ENCODE data around the gene EPHA6. TPM values are rescaled to one million over a fixed set of nuclear protein-coding genes. Genes with fewer than 3 reads are reported as not detected.
A peak's percentile ranks its signal among the peaks of the same experiment; 100 is the strongest.

EPHA6 gene
- total RNA-seq, 1 donor from 2014 or later, result 1.1 TPM

GRCh38 chr3:97712919-97713318 is 898.5 kb downstream of the EPHA6 start:
- DNase-seq, result no peak

GRCh38 chr3:97713634-97714033 is 899.2 kb downstream of the EPHA6 start:
- no peak for DNase-seq

- peak; percentile 89 for DNase-seq
These were observed 904.9 kb downstream of the EPHA6 start for GRCh38 chr3:97719156-97719821.

- peak; percentile 19 for DNase-seq
These were observed 906.0 kb downstream of the EPHA6 start for GRCh38 chr3:97720417-97720816.

GRCh38 chr3:97721446-97721845 is 907.1 kb downstream of the EPHA6 start:
- no peak for DNase-seq

- DNase-seq, result no peak
These were observed 922.5 kb downstream of the EPHA6 start for GRCh38 chr3:97736928-97737327.

GRCh38 chr3:97738761-97739160 is 924.4 kb downstream of the EPHA6 start:
- no peak for DNase-seq

GRCh38 chr3:97742036-97742435 is 927.6 kb downstream of the EPHA6 start:
- DNase-seq, result no peak

GRCh38 chr3:97744289-97744688 is 929.9 kb downstream of the EPHA6 start:
- DNase-seq, result no peak

- no peak for DNase-seq
These were observed 949.4 kb downstream of the EPHA6 start for GRCh38 chr3:97763586-97764406.

GRCh38 chr3:97764407-97765238 is 950.2 kb downstream of the EPHA6 start, which contains the start of gene ARL6:
TSS of gene ARL6 (plus strand) at chr3:97764758. CDS start at chr3:97768108, 3,350 bp downstream.
- peak; percentile 95 for DNase-seq

GRCh38 chr3:97765336-97765735 is 950.9 kb downstream of the EPHA6 start:
- DNase-seq, result peak; percentile 1

GRCh38 chr3:97772926-97773325 is 958.5 kb downstream of the EPHA6 start:
- no peak for DNase-seq

GRCh38 chr3:97778152-97778551 is 963.8 kb downstream of the EPHA6 start:
- no peak for DNase-seq

GRCh38 chr3:97793420-97794019 is 979.1 kb downstream of the EPHA6 start:
- peak; percentile 81 for DNase-seq

GRCh38 chr3:97795951-97796350 is 981.6 kb downstream of the EPHA6 start:
- no peak for DNase-seq
